ENCODE data around the gene FAM76A. TPM values are rescaled to one million over a fixed set of nuclear protein-coding genes. Genes with fewer than 3 reads are reported as not detected.

FAM76A gene
- total and polyA plus RNA-seq, 9 of the 15 experiments (the other 6 are each of a cell fraction or from before 2014, with no cell fraction given), result 9.5 to 14.6 (median 11.4) TPM

- TF ChIP-seq, protein P1, sequence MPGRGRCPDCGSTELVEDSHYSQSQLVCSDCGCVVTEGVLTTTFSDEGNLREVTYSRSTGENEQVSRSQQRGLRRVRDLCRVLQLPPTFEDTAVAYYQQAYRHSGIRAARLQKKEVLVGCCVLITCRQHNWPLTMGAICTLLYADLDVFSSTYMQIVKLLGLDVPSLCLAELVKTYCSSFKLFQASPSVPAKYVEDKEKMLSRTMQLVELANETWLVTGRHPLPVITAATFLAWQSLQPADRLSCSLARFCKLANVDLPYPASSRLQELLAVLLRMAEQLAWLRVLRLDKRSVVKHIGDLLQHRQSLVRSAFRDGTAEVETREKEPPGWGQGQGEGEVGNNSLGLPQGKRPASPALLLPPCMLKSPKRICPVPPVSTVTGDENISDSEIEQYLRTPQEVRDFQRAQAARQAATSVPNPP (IDR thresholded peaks at IDR 0.05; ENCODE audit: borderline replicate concordance, insufficient read depth, insufficient read length), result no peak
- TF ChIP-seq ZBTB43 (CRISPR knock-in tag; IDR thresholded peaks at IDR 0.05), result peak; percentile 49; the same call in 1 of the 2 replicates
- TF ChIP-seq FOXO4 (CRISPR knock-in tag; IDR thresholded peaks at IDR 0.05), result no peak
- TF ChIP-seq PTTG1 (tag; IDR thresholded peaks at IDR 0.05; ENCODE audit: low read depth), result no peak
- TF ChIP-seq ZC3H4 (CRISPR knock-in tag; IDR thresholded peaks at IDR 0.05; ENCODE audit: borderline replicate concordance), result no peak
- no peak for TF ChIP-seq CBX3 (IDR thresholded peaks at IDR 0.05; ENCODE audit: borderline replicate concordance in 1 of 2, low read length in 2 of 2)
- no peak for TF ChIP-seq SMARCC2 (IDR thresholded peaks at IDR 0.05; ENCODE audit: low read depth)
- no peak for TF ChIP-seq GTF2A2 (tag; IDR thresholded peaks at IDR 0.05)
- TF ChIP-seq ZNF583 (CRISPR knock-in tag; IDR thresholded peaks at IDR 0.05), result no peak
- TF ChIP-seq NCOA1 (IDR thresholded peaks at IDR 0.05; ENCODE audit: low read depth), result no peak
- TF ChIP-seq RFX7 (CRISPR knock-in tag; IDR thresholded peaks at IDR 0.05), result no peak
- no peak for TF ChIP-seq HCFC1 (IDR thresholded peaks at IDR 0.05; ENCODE audit: low read depth, low read length)
- 0 out of 2 replicates have a peak, but pooled peaks have one; percentile 68 for TF ChIP-seq FOXK1 (CRISPR knock-in tag; IDR thresholded peaks at IDR 0.05; ENCODE audit: borderline replicate concordance)
- TF ChIP-seq FOXJ3 (CRISPR knock-in tag; IDR thresholded peaks at IDR 0.05), result no peak
- TF ChIP-seq CGGBP1 (CRISPR knock-in tag; IDR thresholded peaks at IDR 0.05), result no peak
- no peak for TF ChIP-seq ZSCAN29 (IDR thresholded peaks at IDR 0.05)
- TF ChIP-seq, protein P2, sequence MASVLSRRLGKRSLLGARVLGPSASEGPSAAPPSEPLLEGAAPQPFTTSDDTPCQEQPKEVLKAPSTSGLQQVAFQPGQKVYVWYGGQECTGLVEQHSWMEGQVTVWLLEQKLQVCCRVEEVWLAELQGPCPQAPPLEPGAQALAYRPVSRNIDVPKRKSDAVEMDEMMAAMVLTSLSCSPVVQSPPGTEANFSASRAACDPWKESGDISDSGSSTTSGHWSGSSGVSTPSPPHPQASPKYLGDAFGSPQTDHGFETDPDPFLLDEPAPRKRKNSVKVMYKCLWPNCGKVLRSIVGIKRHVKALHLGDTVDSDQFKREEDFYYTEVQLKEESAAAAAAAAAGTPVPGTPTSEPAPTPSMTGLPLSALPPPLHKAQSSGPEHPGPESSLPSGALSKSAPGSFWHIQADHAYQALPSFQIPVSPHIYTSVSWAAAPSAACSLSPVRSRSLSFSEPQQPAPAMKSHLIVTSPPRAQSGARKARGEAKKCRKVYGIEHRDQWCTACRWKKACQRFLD (CRISPR knock-in tag; IDR thresholded peaks at IDR 0.05), result 0 out of 2 replicates have a peak, but pooled peaks have one; percentile 33
- TF ChIP-seq IRF2 (CRISPR knock-in tag; IDR thresholded peaks at IDR 0.05), result no peak
- no peak for TF ChIP-seq HDGF (IDR thresholded peaks at IDR 0.05)
- no peak for TF ChIP-seq KAT2B (IDR thresholded peaks at IDR 0.05; ENCODE audit: low read depth, low read length)
Observed at GRCh38 chr1:27773826-27774445, 48.2 kb downstream of the FAM76A start (continued).

Data from K562 (cell line).